ENCODE data around the gene LAMC1. TPM values are rescaled to one million over a fixed set of nuclear protein-coding genes. Genes with fewer than 3 reads are reported as not detected.

The LAMC1 gene
- total and polyA plus RNA-seq, 2 of the 4 experiments (the other 2 are of a cell fraction), result 249 to 394 TPM

DNA sequence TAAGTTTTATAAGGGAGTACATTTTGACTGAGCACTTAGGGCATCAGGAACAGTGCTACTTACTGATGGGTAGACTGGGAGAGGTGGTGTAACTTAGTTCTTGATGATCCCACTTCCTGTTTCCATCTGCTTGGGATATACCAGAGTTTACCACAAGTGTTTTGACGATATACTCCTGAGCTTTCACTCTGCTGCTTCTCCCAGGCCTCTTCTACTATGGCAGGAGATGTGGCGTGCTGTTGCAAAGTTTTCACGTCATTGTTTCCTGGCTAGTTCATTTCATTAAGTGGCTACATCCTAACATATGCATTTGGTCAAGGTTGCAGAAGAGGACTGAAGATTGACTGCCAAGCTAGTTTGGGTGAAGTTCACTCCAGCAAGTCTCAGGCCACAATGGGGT is 121.5 kb downstream of the LAMC1 start:
- CTCF ChIA-PET, result interaction anchor here (2.2 kb wide), 1 partner anchor 90 kb away, joined by 7 read pairs; no protein-coding TSS in a partner anchor
- no peak overlapping the region for H2AK9ac ChIP-seq (replicated peaks; ENCODE audit: low read depth, low read length, poor library complexity)
- no peak overlapping the region; the same call in 1 of the 2 replicates for H3K14ac ChIP-seq (replicated peaks; ENCODE audit: low read depth, low read length)
- H3K18ac ChIP-seq (ENCODE audit: low read depth, low read length), result no peak overlapping the region
- H2AK5ac ChIP-seq (ENCODE audit: low read depth, low read length), result no peak overlapping the region
- no peak overlapping the region for H4K91ac ChIP-seq (ENCODE audit: insufficient read depth, low read depth, low read length)
- no peaks in the 10 kb centered on the region for H4K20me1 ChIP-seq (ENCODE audit: insufficient read depth, low read length)
- no peak overlapping the region for H2BK15ac ChIP-seq (ENCODE audit: low read depth, low read length)
- POLR2A ChIA-PET (ENCODE audit: unreplicated experiment), result no interaction called here
- H3K4me3 ChIP-seq (ENCODE audit: insufficient read depth, low read depth, low read length), result no peak overlapping the region
- H3K4me1 ChIP-seq (ENCODE audit: control insufficient read depth, insufficient read depth, low read length), result peaks cover 5% of the 10 kb centered on the region; the same call in 1 of the 2 replicates
- no peak for DNase-seq
- H3K9ac ChIP-seq (ENCODE audit: low read depth, low read length), result no peak overlapping the region
- H3K9me3 ChIP-seq (ENCODE audit: control insufficient read depth, insufficient read depth, low read length), result no peaks in the 10 kb centered on the region
- TF ChIP-seq RCOR1 (IDR thresholded peaks at IDR 0.05; ENCODE audit: insufficient replicate concordance, low read length) (no peak), SMC3 (IDR thresholded peaks at IDR 0.05; ENCODE audit: low read depth, low read length) (no peak), POLR2A (IDR thresholded peaks at IDR 0.05; ENCODE audit: low read depth, low read length) (no peak), CEBPB (IDR thresholded peaks at IDR 0.05; ENCODE audit: low read depth, low read length) (no peak), RFX5 (IDR thresholded peaks at IDR 0.05; ENCODE audit: low read depth, low read length) (no peak), MAFK (IDR thresholded peaks at IDR 0.05; ENCODE audit: low read depth, low read length) (no peak), BHLHE40 (IDR thresholded peaks at IDR 0.05; ENCODE audit: low read depth, low read length) (no peak), RAD21 (IDR thresholded peaks at IDR 0.05; ENCODE audit: low read length) (no peak), CHD1 (IDR thresholded peaks at IDR 0.05; ENCODE audit: low read depth, low read length) (no peak), NFE2L2 (IDR thresholded peaks at IDR 0.05; ENCODE audit: low read depth, low read length) (no peak), FOS (IDR thresholded peaks at IDR 0.05; ENCODE audit: low read depth, low read length) (no peak), MXI1 (IDR thresholded peaks at IDR 0.05; ENCODE audit: borderline replicate concordance, low read depth, low read length) (no peak), MAZ (IDR thresholded peaks at IDR 0.05; ENCODE audit: borderline replicate concordance, low read depth, low read length) (no peak)
- TF ChIP-seq, protein P1, sequence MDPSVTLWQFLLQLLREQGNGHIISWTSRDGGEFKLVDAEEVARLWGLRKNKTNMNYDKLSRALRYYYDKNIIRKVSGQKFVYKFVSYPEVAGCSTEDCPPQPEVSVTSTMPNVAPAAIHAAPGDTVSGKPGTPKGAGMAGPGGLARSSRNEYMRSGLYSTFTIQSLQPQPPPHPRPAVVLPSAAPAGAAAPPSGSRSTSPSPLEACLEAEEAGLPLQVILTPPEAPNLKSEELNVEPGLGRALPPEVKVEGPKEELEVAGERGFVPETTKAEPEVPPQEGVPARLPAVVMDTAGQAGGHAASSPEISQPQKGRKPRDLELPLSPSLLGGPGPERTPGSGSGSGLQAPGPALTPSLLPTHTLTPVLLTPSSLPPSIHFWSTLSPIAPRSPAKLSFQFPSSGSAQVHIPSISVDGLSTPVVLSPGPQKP (IDR thresholded peaks at IDR 0.05; ENCODE audit: borderline replicate concordance, low read depth, low read length), result no peak
- TF ChIP-seq, protein P2, sequence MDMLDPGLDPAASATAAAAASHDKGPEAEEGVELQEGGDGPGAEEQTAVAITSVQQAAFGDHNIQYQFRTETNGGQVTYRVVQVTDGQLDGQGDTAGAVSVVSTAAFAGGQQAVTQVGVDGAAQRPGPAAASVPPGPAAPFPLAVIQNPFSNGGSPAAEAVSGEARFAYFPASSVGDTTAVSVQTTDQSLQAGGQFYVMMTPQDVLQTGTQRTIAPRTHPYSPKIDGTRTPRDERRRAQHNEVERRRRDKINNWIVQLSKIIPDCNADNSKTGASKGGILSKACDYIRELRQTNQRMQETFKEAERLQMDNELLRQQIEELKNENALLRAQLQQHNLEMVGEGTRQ (IDR thresholded peaks at IDR 0.05; ENCODE audit: low read depth, low read length), result no peak
- TF ChIP-seq, protein P3, sequence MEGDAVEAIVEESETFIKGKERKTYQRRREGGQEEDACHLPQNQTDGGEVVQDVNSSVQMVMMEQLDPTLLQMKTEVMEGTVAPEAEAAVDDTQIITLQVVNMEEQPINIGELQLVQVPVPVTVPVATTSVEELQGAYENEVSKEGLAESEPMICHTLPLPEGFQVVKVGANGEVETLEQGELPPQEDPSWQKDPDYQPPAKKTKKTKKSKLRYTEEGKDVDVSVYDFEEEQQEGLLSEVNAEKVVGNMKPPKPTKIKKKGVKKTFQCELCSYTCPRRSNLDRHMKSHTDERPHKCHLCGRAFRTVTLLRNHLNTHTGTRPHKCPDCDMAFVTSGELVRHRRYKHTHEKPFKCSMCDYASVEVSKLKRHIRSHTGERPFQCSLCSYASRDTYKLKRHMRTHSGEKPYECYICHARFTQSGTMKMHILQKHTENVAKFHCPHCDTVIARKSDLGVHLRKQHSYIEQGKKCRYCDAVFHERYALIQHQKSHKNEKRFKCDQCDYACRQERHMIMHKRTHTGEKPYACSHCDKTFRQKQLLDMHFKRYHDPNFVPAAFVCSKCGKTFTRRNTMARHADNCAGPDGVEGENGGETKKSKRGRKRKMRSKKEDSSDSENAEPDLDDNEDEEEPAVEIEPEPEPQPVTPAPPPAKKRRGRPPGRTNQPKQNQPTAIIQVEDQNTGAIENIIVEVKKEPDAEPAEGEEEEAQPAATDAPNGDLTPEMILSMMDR (conservative IDR thresholded peaks at IDR 0.05; ENCODE audit: low read depth, low read length), result no peak
- dilution Hi-C loops (cut with HindIII; ENCODE audit: low sequenced_read_pairs, unreplicated experiment) (no loop called here), in situ Hi-C loops (cut with MboI; ENCODE audit: low sequenced_read_pairs) (no loop called here), intact Hi-C loops (cut with micrococcal nuclease) (loop anchor here (5.0 kb wide), 2 partner anchors 93 to 133 kb away; no protein-coding TSS in a partner anchor)
- H3K36me3 ChIP-seq (ENCODE audit: control insufficient read depth, insufficient read depth, low read length), result peaks cover 34% of the 10 kb centered on the region
- H3K79me1 ChIP-seq (ENCODE audit: low read depth in 1 of 2, low read length in 2 of 2), result peaks cover 7 to 30% of the 10 kb centered on the region in 2 experiments; a peak in 2 of 4 replicates
- peaks cover 27% of the 10 kb centered on the region for H3K9me1 ChIP-seq (ENCODE audit: insufficient read depth, low read length)
- ATAC-seq (ENCODE audit: low read depth), result no peak
- H3K27me3 ChIP-seq (ENCODE audit: control insufficient read depth, insufficient read depth, low read length), result no peaks in the 10 kb centered on the region
- 0 out of 2 replicates have a peak overlapping the region, but pooled peaks have one; percentile 19 for H3K4ac ChIP-seq (ENCODE audit: low read depth, low read length)
- H3K56ac ChIP-seq (ENCODE audit: extremely low read depth, insufficient read depth, low read length), result no peak overlapping the region; the same call in 1 of the 2 replicates
- WGBS, 2 experiments (ENCODE audit: extremely low coverage in 2 of 2, insufficient read length in 1 of 2), result no CpG with 5 or more reads among the region's 3 CpGs
- H3K4me2 ChIP-seq (ENCODE audit: low read depth, low read length), result no peak overlapping the region
- no peak overlapping the region for H2BK20ac ChIP-seq (ENCODE audit: low read depth, low read length)
- H3K27ac ChIP-seq (ENCODE audit: insufficient read depth, low read length), result no peak overlapping the region
- H4K8ac ChIP-seq (ENCODE audit: low read depth in 2 of 2, low read length in 2 of 2), result no peak overlapping the region; a peak in 1 of 4 replicates
- no peak overlapping the region for H4K5ac ChIP-seq (ENCODE audit: low read depth, low read length)
- peak overlapping the region; percentile 34; the same call in 1 of the 2 replicates for H3K23ac ChIP-seq (ENCODE audit: low read depth, low read length)
- no peak overlapping the region for H2BK120ac ChIP-seq (ENCODE audit: low read depth, low read length)
- H2BK5ac ChIP-seq (ENCODE audit: low read depth, low read length, poor library complexity, severe bottlenecking), result no peak overlapping the region
- no TSS peak for BruUV-seq (replicated peaks)
- H2AFZ ChIP-seq (replicated peaks; ENCODE audit: low read length, poor library complexity), result no peak overlapping the region

Measured in IMR-90 (cell line).